Effector memory CD4-positive, alpha-beta T cell (primary cell): ENCODE data around the gene CYP2S1.
A peak's percentile ranks its signal among the peaks of the same experiment; 100 is the strongest.
"Not testable (repeated sequence)": the region's sequence is repeated elsewhere in the genome, so short reads cannot be mapped to it uniquely, and the experiment has no call there.

Source experiments
- DNase-seq, 3 donors: peaks; one replicate each; pipeline ENCODE4 v3.0.0-alpha.2; 2020
- H3K27ac ChIP-seq: 2 replicates; pipeline ENCODE4 v1.7.0; 2013; ENCODE audit warnings: mild to moderate bottlenecking, low read length, moderate library complexity; ENCODE audit not compliant: insufficient read depth, poor library complexity, severe bottlenecking
- H3K27me3 ChIP-seq: replicated peaks from 2 replicates; pipeline ENCODE4 v1.7.0; 2013; ENCODE audit warnings: mild to moderate bottlenecking, low read length; ENCODE audit not compliant: insufficient read depth, control insufficient read depth, poor library complexity, severe bottlenecking
- H3K36me3 ChIP-seq: 2 replicates; pipeline ENCODE4 v1.7.0; 2013; ENCODE audit warnings: mild to moderate bottlenecking, low read length, moderate library complexity; ENCODE audit not compliant: control insufficient read depth, insufficient read depth
- H3K4me1 ChIP-seq: 2 replicates; pipeline ENCODE4 v1.7.0; 2013; ENCODE audit warnings: low read length, mild to moderate bottlenecking; ENCODE audit not compliant: control insufficient read depth, insufficient read depth, poor library complexity, severe bottlenecking
- H3K4me3 ChIP-seq: 2 replicates; pipeline ENCODE4 v1.7.0; 2013; ENCODE audit warnings: low read length, low read depth, mild to moderate bottlenecking; ENCODE audit not compliant: insufficient read depth, poor library complexity, severe bottlenecking
- H3K9me3 ChIP-seq: 2 replicates; pipeline ENCODE4 v1.7.0; 2013; ENCODE audit warnings: mild to moderate bottlenecking, low read length, moderate library complexity; ENCODE audit not compliant: control insufficient read depth

The CYP2S1 gene

DNA sequence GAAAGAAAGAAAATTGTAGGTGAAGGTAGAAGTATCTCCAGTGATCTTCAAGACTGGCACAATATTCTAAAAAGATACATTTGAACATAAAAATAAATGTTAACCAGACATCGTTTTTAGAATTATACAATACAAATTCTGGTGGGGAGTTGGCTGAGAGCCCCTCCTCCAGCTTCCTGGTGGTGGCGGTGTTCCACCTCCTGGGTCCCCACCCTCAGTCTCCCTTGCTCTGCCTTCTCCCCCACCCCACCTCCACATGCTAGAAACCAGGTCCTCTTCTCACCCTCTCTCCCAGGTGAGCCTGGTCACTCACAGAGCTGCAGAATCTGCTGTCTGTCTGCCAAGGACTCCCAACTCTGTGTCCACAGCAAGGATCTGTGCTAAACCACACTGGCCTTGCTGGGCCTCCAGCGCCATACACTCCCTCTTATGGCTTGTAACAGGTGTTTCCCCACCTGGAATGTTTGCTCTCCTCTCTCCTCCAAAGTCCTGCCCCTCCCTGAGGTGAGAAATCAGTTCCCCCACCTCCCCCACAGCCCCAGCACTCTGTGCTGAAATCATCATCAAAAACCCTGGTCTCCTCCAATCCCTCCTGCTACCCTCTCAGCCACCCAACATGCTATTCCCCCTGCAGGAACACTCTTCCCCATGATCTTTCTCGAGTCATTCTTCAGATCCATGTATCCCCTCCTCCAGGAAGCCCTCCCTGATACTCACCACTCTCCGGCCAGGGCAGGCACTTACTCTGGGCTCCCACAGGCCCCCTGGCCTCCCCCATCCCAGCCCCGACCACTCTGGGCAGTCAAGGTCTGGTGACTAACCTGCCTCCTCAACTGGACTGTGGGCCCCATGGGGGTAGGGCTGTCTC lies 20.5 kb upstream of the CYP2S1 start:
- H3K27me3 ChIP-seq = no peaks in the 10 kb centered on the region
- no peak overlapping the region for H3K27ac ChIP-seq
- no peak for DNase-seq
- no peak overlapping the region for H3K4me3 ChIP-seq
- peaks cover 12% of the 10 kb centered on the region for H3K4me1 ChIP-seq
- H3K9me3 ChIP-seq = no peaks in the 10 kb centered on the region
- no peaks in the 10 kb centered on the region for H3K36me3 ChIP-seq

GRCh38 chr19:41174297-41174928 lies 18.6 kb upstream of the CYP2S1 start:
- Histone ChIP-seq H3K36me3 (no peaks in the 10 kb centered on the region), H3K4me1 (peaks cover 12% of the 10 kb centered on the region), H3K27ac (no peak overlapping the region), H3K4me3 (no peak overlapping the region), H3K9me3 (no peaks in the 10 kb centered on the region), H3K27me3 (no peaks in the 10 kb centered on the region)
- no peak for DNase-seq

DNA sequence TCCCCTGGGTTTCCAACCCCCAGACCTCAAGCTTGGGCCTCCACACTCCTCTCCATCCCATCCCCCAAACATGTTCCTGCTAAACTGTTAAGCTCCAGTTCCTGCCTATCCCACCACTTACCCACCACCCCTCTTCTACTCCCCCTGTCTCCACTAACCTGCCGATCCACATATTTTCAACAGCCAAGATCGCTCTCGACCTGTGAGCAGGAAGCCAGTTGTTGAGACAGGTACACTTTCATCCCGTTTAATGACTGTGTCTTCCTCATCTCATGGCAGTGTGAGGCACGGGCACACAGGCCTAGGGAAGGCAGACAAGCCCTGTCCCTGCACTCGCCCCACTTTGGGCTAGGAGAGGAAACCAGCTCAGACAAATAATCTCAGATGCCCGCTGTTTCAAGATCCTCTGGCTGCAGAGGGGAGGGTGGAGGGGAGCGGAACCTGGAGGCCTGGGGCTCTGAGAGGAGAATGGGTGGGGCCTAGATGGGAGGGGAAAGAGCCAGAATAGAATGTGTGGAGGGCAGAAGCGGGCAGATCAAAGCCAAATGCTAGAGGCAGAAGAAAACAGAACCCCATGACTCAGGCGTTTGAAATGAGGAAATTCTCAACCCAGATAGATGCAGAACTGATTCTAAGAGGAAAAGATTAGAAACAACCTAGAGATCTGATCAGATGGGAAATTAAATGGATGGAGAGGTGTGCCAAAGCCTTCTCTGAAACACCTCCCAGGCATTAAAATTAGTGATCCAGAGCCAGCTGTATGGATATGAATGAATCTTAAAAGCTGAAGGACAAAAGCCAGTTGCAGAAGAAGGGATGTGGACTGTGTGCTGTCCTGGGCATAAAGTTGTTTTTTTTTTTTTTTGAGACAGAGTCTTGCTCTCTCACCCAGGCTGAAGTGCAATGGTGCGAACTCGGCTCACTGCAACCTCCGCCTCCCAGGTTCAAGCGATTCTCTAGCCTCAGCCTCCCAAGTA lies 16.9 kb upstream of the CYP2S1 start:
- H3K36me3 ChIP-seq = no peaks in the 10 kb centered on the region
- H3K4me3 ChIP-seq = no peak overlapping the region
- no peaks in the 10 kb centered on the region for H3K9me3 ChIP-seq
- no peaks in the 10 kb centered on the region for H3K27me3 ChIP-seq
- DNase-seq = peak in 1 of 3 donors; percentile 8
- H3K27ac ChIP-seq = no peak overlapping the region
- peaks cover 12% of the 10 kb centered on the region for H3K4me1 ChIP-seq

DNA sequence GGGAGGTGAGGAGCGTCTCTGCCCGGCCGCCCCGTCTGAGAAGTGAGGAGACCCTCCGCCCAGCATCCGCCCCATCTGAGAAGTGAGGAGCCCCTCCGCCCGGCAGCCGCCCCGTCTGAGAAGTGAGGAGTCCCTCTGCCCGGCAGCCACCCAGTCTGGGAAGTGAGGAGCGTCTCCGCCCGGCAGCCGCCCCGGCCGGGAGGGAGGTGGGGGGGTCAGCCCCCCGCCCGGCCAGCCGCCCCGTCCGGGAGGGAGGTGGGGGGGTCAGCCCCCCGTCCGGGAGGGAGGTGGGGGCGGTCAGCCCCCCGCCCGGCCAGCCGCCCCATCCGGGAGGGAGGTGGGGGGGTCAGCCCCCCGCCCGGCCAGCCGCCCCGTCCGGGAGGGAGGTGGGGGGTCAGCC lies 12.8 kb upstream of the CYP2S1 start:
- H3K9me3 ChIP-seq = not testable (repeated sequence)

GRCh38 chr19:41186971-41187883 lies 5.8 kb upstream of the CYP2S1 start:
- DNase-seq = no peak
- Histone ChIP-seq H3K4me3 (no peak overlapping the region), H3K27ac (no peak overlapping the region), H3K27me3 (peaks cover 10% of the 10 kb centered on the region), H3K9me3 (no peaks in the 10 kb centered on the region), H3K4me1 (no peaks in the 10 kb centered on the region), H3K36me3 (no peaks in the 10 kb centered on the region)

More for the DNA sequence above, 12.8 kb upstream of the CYP2S1 start:
- not testable (repeated sequence) for H3K36me3 ChIP-seq, H3K27ac ChIP-seq, DNase-seq, H3K4me3 ChIP-seq, H3K27me3 ChIP-seq
- H3K4me1 ChIP-seq = peaks cover 12% of the 10 kb centered on the region

DNA sequence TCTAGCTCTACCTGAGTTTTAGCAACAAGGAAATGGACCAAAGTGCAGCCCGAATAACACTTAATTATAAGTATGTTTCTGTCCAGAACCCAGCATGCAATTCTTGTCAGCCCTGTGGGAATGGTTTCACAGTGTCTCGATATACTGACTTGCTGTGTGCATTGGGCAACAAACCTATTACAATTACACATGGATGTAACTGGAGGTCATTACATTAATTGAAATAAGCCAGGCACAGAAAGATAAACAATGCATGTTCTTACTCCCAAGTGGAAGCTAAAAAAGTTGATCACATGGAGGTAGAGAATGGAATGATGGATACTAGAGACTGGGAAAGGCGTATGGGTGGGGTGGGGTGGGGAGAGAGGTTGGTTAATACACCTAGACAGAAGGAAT lies 5.1 kb upstream of the CYP2S1 start:
- Histone ChIP-seq H3K27ac (no peak overlapping the region), H3K9me3 (no peaks in the 10 kb centered on the region), H3K27me3 (peaks cover 16% of the 10 kb centered on the region), H3K36me3 (no peaks in the 10 kb centered on the region), H3K4me3 (no peak overlapping the region), H3K4me1 (no peaks in the 10 kb centered on the region)
- DNase-seq = no peak

GRCh38 chr19:41189425-41190065 lies 3.5 kb upstream of the CYP2S1 start:
- H3K36me3 ChIP-seq = no peaks in the 10 kb centered on the region
- DNase-seq = no peak
- no peaks in the 10 kb centered on the region for H3K9me3 ChIP-seq
- no peak overlapping the region for H3K4me3 ChIP-seq
- H3K27ac ChIP-seq = no peak overlapping the region
- H3K4me1 ChIP-seq = peaks cover 5% of the 10 kb centered on the region
- peaks cover 27% of the 10 kb centered on the region for H3K27me3 ChIP-seq

DNA sequence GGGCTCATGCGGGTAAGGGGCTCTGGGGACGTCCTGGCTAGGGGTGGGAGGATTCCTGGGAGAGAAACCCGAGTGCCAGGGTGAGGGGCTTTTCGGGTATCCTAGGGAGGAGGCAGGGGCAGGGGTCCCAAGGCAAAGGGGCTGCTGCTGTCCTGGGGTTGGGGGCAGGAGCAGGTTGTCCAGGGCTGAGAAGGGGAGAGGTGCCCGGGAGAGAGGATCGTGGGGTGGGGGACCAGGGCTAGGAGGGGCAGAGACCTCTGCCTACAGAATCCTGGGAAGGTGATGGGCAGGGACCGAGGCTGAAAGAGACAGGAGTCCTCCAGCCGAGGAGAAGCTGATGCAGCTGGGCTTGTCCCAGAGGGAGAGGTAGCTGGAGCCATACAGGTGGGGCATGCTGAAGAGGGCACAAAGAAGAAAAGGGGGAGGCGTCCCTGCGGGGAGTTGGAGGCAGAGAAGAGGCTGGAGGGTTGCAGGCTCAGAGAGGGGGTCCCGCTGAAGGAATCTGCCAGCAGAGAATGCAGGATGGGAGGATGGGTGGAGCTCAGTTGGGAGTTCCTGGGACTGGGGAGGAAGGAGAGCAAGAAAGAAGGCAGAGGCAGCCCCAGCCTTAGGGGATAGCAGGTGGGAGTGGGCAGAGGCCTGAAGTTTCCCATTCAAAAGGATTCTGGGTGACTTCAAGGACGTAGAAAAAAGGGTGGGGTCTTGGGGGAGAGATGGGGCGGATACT lies 574 bp downstream of the CYP2S1 start:
- H3K27me3 ChIP-seq = peaks cover 27% of the 10 kb centered on the region
- no peaks in the 10 kb centered on the region for H3K9me3 ChIP-seq
- peak overlapping the region; percentile 28 for H3K4me3 ChIP-seq
- H3K36me3 ChIP-seq = no peaks in the 10 kb centered on the region
- DNase-seq = no peak
- H3K4me1 ChIP-seq = peaks cover 5% of the 10 kb centered on the region
- H3K27ac ChIP-seq = no peak overlapping the region
